Measurements from ENCODE around the gene ATMIN.

GRCh38 chr16:81096715-81097208 is 61.1 kb downstream of the ATMIN start:
- TF ChIP-seq CTCF (IDR thresholded peaks at IDR 0.05; ENCODE audit: low read depth, low read length, missing input control) (no peak), TAF1 (conservative IDR thresholded peaks at IDR 0.05) (no peak), YY1 (IDR thresholded peaks at IDR 0.05) (peak; percentile 28), REST (IDR thresholded peaks at IDR 0.05) (no peak), GABPA (IDR thresholded peaks at IDR 0.05 in 1 of 2, conservative IDR thresholded peaks at IDR 0.05 in 1 of 2) (no peak), JUND (IDR thresholded peaks at IDR 0.05) (no peak), ZBTB33 (IDR thresholded peaks at IDR 0.05) (no peak), RXRA (IDR thresholded peaks at IDR 0.05) (no peak), SP1 (IDR thresholded peaks at IDR 0.05) (no peak), RAD21 (IDR thresholded peaks at IDR 0.05) (no peak), ATF3 (IDR thresholded peaks at IDR 0.05) (no peak), HNF4A (conservative IDR thresholded peaks at IDR 0.05) (no peak), FOXA1 (IDR thresholded peaks at IDR 0.05) (no peak), HNF4G (IDR thresholded peaks at IDR 0.05) (no peak)

Measured in liver (tissue), 3 donors.